ENCODE results near the gene ELSPBP1. TPM values are rescaled to one million over a fixed set of nuclear protein-coding genes. Genes with fewer than 3 reads are reported as not detected.

The ELSPBP1 gene
- total RNA-seq, 1 experiment from 2014 or later, result not detected

- Mint-ChIP-seq H3K27ac (no peak overlapping the region), H3K36me3 (peaks cover 5% of the 10 kb centered on the region; the same call in 1 of the 2 replicates), H3K4me3 (no peak overlapping the region), H3K9me3 (peaks cover 18% of the 10 kb centered on the region), H3K4me1 (0 out of 2 replicates have a peak, but pooled peaks cover 2% of the 10 kb centered on the region), H3K27me3 (ENCODE audit: low read depth) (peaks cover 21% of the 10 kb centered on the region)
- no peak for DNase-seq (ENCODE audit: low spot score)
- ATAC-seq, result no peak
- TF ChIP-seq STAT6 (CRISPR knock-in tag; conservative IDR thresholded peaks at IDR 0.05; ENCODE audit: low read depth), result no peak
- TF ChIP-seq ZSCAN18 (CRISPR knock-in tag; IDR thresholded peaks at IDR 0.05), result no peak
- ChIA-PET POLR2A (no interaction called here), CTCF (no interaction called here)
Observed at GRCh38 chr19:47996230-47996727, 1.8 kb downstream of the ELSPBP1 start.

- no peak for TF ChIP-seq ZNF423 (CRISPR knock-in tag; IDR thresholded peaks at IDR 0.05)
- no peak for TF ChIP-seq OVOL2 (CRISPR knock-in tag; IDR thresholded peaks at IDR 0.05; ENCODE audit: borderline replicate concordance)
- TF ChIP-seq MAX (CRISPR knock-in tag; IDR thresholded peaks at IDR 0.05), result no peak
- no peak for TF ChIP-seq ARID4B (CRISPR knock-in tag; IDR thresholded peaks at IDR 0.05; ENCODE audit: borderline replicate concordance)
- TF ChIP-seq MLX (CRISPR knock-in tag; IDR thresholded peaks at IDR 0.05), result no peak
- ATAC-seq (no peak), DNase-seq (ENCODE audit: low spot score) (no peak)
- POLR2A ChIA-PET, result interaction anchor here (0.6 kb wide), 1 partner anchor 22 kb away, joined by 4 read pairs; no protein-coding TSS in a partner anchor
- CTCF ChIA-PET, result interaction anchor here (0.7 to 1.3 kb wide), 3 partner anchors 8 to 216 kb away, joined by 4 read pairs; no protein-coding TSS in a partner anchor
- Mint-ChIP-seq H3K9me3 (peaks cover 21% of the 10 kb centered on the region), H3K4me1 (no peaks in the 10 kb centered on the region), H3K27me3 (ENCODE audit: low read depth) (peaks cover 19% of the 10 kb centered on the region), H3K27ac (no peak overlapping the region), H3K36me3 (peaks cover 5% of the 10 kb centered on the region; the same call in 1 of the 2 replicates), H3K4me3 (no peak overlapping the region)
Observed at GRCh38 chr19:47998800-47999199, 4.4 kb downstream of the ELSPBP1 start.

GRCh38 chr19:48000846-48001245 is 6.4 kb downstream of the ELSPBP1 start:
- Mint-ChIP-seq H3K4me1 (peaks cover 6% of the 10 kb centered on the region; the same call in 1 of the 2 replicates), H3K36me3 (peaks cover 5% of the 10 kb centered on the region; the same call in 1 of the 2 replicates), H3K4me3 (no peak overlapping the region), H3K27me3 (ENCODE audit: low read depth) (peaks cover 12% of the 10 kb centered on the region), H3K9me3 (peaks cover 21% of the 10 kb centered on the region), H3K27ac (no peak overlapping the region)
- DNase-seq (ENCODE audit: low spot score) (no peak), ATAC-seq (no peak)
- ChIA-PET POLR2A (no interaction called here), CTCF (no interaction called here)
- TF ChIP-seq FOXJ3 (CRISPR knock-in tag; IDR thresholded peaks at IDR 0.05; ENCODE audit: borderline replicate concordance) (no peak), TEAD4 (CRISPR knock-in tag; IDR thresholded peaks at IDR 0.05) (no peak), SMAD3 (CRISPR knock-in tag; IDR thresholded peaks at IDR 0.05; ENCODE audit: borderline replicate concordance) (no peak), MYBL2 (CRISPR knock-in tag; IDR thresholded peaks at IDR 0.05) (no peak), ETV6 (CRISPR knock-in tag; IDR thresholded peaks at IDR 0.05) (no peak), STAT6 (CRISPR knock-in tag; conservative IDR thresholded peaks at IDR 0.05; ENCODE audit: low read depth) (no peak), CREM (CRISPR knock-in tag; IDR thresholded peaks at IDR 0.05) (no peak), CTCF (IDR thresholded peaks at IDR 0.05) (no peak), PREB (CRISPR knock-in tag; IDR thresholded peaks at IDR 0.05; ENCODE audit: borderline replicate concordance) (no peak)

All from WTC11 (cell line).